HuH-7 (cell line): ENCODE measurements around the gene TMEM190.
A peak's percentile ranks its signal among the peaks of the same experiment; 100 is the strongest.

Experiments used
- DNase-seq: peaks from one replicate; pipeline ENCODE4 v3.0.0; 2011; ENCODE audit warnings: low spot score

Gene TMEM190

DNA sequence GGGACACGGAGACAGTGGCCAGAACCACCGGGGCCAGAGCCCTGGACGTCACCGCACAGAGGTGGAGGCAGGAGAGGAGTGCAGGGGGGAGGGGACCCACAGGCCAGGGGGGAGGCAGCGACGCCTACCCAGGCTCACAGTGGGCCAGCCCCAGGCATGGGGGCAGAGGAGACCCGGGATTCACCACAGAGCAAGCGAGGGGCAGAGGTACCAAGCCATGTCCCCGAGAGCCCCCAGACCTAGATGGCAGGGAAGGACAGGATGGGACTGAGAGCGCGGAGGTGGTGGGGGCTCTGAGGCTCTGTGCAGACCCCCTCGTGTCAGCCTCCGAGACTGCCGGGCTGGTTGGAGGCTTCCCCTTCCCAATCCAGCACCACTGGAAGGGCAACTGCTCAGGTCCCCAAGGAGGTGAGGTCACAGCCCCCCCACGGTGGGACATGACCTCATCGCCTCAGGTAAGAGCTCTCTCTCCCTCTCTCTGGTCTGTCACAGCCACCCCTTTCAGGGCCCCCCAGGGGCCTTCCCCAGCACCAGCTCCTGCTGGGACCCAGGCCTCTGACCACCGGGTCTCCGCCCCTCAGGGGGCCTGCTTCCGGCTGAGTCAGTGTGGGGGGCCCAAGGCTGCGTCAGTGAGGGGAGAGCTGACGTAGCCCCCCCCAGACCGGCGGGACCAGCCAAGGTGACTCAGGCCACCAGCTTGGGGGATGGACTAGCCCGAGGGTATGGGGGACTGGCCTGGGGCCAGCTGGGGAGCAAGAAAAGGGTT lies 4.1 kb upstream of the TMEM190 start:
- no peak for DNase-seq

DNA sequence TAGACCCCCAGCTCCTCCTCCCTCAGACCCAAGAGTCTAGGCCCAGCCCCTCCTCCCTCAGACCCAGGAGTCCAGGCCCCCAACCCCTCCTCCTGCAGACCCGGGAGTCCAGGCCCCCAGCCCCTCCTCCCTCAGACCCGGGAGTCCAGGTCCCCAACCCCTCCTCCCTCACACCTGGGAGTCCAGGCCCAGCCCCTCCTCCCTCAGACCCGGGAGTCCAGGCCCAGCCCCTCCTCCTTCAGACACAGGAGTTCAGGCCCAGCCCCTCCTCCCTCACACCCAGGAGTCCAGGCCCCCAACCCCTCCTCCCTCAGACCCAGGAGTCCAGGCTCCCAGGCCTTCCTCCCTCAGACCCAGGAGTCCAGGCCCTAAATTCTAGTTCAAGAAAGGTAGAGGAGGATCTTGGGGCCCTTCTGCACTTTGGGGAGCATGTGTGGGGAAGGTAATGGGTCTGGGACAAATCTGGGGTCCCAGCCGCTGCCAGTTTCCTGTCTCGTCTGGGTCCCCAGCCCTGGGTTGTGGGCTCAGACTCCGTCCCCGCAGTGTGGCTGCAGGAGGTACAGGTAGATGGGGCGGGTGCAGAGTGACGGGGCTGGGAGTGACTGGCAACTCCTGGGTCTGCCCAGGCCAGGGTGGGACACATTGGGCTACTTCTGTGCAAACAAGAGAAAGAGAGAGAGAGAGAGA lies 3.2 kb upstream of the TMEM190 start:
- no peak for DNase-seq

DNA sequence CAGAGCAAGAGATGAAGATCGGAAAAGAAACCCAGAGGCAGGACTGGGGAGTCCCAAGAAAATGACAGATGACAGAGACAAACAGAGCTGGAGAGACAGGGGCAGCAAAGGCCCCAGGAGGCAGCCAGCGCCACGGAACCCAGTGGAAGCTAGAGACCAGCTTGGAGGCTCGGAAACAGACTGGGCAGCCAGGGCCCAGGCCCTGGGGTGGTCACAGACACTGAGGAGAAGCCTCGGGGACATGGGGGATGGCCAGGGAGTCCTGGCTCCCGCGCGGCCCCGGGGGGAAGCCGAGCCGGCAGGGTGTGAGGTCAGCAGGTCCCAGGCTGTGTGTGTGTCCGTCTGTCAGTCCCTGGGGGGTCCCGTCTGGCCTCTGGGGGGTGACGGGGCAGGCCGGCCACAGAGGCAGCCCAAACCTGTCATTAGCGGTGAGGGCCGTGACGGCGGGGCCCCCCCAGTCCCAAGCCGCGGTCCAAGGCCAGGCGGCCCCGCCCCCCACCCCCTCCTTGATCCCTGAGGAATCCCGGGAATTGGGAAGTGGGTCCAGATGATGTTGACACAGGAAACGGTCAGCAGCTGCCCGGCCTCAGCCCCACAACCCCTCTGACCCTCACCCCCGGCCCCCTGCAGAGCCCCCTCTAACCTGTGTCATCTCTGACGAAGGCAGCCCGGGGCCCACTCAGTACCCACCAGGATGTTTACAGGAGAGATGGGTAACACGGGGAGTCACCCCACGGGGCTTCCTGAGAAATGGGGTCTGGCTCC lies 2.5 kb upstream of the TMEM190 start:
- no peak for DNase-seq

DNA sequence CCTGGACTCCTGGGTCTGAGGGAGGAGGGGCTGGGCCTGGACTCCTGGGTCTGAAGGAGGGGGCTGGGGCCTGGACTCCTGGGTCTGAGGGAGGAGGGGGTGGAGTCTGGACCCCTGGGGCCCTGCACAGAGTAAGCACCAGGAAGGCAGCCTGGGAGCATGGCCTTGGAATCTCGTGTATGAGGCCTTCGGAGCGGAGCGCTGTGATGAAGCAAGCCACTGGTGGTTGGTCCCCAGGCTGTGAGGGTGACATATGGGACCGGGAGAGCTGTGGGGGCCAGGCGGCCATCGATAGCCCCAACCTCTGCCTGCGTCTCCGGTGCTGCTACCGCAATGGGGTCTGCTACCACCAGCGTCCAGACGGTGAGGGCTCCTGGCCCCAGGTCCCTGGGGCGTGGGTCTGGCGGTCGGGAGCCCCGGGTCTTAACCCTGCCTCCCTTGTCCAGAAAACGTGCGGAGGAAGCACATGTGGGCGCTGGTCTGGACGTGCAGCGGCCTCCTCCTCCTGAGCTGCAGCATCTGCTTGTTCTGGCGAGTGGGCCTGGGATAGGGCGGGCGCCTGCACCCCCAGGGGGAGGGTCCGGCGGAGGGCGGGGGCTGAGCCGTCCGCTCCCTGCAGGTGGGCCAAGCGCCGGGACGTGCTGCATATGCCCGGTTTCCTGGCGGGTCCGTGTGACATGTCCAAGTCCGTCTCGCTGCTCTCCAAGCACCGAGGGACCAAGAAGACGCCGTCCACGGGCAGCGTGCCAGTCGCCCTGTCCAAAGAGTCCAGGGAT lies 918 bp downstream of the TMEM190 start:
- DNase-seq = no peak

DNA sequence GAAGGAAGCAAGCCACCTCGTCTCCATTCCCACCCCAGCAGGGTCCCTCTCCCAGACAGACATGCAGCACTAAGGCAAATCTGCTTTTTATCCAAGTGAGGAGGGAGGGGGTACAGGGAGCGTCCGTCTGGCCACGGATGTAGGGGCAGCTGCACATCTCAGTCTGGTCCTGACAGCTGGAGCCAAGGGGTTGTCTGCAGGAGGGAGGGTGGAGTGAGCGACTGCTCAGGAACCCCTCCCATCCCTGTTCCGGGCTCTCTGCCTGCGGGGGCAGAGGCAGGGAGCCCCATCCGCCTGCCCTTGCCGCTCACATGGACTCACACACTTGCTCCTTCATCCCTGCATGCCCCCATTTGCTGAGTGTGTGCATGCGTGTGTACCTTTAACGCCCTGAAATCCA lies 2.5 kb downstream of the TMEM190 start:
- no peak for DNase-seq

DNA sequence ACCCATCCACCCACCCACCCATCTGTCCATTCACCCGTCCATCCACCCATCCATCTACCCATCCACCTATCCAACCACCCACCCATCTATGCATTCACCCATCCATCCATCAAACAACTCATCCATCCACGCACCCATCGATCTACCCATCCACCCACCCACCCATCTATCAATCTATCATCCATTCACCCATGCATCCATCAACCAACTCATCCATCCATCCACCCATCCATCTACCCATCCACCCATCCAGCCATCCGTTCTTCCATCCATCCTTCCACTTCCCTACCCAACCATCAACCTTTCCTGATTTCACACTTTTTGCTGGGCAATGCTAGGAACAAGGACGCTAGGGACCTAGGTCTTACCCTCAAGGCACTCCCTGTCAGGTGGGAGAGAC lies 5.4 kb downstream of the TMEM190 start:
- DNase-seq = no peak

DNA sequence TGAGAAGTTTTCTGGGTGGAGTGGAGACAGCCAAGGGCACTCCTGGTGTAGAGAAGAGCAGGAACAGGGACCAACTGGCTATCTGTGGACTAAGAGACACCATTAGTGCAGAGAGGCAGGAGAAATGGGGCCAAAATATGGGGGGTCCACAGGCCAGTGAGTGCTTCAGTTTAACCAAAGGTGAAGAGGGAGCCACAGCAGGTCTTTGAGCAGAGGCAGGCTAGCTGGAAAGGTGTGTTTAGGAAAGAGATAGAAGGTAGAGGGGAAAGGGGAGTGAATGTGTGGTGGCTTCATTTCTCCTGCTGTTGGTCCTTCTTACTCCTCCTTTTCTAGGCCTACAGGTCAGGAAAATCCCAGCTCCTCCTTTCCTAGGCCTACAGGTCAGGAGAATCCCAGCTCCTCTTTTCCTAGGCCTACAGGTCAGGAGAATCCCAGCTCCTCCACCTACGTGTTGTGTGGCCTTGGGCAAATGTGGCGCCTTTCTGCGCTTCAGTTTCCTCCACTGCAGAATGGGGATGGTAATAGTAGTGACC lies 6.0 kb downstream of the TMEM190 start:
- DNase-seq = no peak

DNA sequence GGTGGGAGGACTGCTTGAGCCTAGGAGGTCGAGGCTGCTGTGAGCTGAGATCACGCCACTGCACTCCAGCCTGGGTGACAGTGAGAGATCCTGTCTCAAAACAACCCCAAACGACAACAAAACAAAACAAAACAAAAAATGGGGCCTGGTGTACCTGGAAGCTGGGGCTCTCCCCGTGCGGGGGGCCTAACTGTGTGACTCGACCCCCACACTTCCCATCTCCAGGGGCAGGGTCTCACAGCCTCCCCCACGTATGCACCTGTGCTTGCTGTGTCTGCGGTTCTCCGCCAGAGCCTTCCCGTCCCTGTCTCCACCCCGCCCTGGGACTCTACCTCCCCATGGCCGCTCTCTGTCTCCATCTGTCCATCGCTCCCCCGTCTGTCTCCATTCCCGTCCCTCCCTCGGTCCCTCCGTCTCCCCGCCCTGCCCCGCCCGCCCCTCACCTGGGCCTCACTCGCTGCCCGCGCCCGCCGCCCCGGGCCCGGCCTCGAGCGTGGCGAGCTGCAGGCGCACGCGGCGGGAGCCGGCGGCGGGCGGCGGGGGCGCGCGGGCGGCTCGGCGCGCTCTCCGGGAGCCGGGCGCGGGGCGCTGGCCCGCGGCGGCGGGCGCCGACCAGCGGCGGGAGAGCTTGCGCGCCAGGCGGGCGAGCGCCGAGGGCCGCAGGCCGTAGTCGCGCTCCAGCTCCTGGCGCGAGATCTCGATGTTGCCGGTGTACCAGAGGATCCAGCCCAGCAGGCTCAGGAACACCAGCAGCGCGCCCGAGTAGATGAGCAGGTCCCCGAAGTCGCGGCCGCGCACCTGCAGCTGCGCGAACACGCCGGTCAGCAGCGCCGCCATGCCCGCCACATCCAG lies 6.9 kb downstream of the TMEM190 start:
- DNase-seq = peak; percentile 83

DNA sequence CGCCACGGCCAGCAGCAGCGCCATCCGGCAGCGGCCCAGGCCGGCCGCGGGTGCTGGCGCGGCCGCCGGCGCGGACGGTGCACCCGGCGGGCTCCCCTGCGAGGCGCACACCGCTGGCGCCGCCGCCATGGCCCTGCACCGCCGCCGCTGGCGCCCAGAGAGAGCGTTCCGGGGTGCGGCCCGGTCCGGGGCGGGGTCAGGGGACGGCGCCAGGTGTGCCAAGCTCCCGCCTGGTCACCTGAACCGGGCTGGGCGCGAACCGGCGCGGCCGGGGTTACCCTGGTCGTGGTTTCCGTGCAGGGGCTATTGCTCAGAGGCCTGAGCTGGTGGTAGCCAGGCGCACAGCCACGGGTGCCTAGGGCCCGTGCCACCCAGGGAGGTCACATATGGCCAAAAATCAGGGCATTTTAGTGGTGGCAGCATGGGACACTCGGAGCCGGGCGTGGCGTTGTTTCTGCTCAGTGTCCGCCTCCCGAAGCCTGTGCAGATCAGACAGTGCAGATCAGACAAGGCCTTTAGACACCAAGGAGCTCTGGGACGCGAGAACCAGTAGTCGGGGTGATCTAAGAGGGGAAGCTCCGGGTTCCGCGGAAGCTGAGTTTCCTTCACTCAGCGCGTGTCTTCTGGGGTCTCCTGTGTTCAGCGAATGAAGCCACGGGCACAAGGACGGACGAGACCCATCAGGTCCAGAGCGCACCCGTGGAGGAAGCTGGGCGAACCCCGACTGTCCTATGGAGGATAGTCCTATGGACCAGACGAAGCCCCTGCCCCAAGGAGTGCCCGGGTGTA lies 7.7 kb downstream of the TMEM190 start, which contains the start of gene TMEM238:
Gene TMEM238, minus strand, starts transcription at position 162 of the 789 bp plus-strand sequence. Its CDS starts 33 bp downstream, at position 129.
- no peak for DNase-seq

DNA sequence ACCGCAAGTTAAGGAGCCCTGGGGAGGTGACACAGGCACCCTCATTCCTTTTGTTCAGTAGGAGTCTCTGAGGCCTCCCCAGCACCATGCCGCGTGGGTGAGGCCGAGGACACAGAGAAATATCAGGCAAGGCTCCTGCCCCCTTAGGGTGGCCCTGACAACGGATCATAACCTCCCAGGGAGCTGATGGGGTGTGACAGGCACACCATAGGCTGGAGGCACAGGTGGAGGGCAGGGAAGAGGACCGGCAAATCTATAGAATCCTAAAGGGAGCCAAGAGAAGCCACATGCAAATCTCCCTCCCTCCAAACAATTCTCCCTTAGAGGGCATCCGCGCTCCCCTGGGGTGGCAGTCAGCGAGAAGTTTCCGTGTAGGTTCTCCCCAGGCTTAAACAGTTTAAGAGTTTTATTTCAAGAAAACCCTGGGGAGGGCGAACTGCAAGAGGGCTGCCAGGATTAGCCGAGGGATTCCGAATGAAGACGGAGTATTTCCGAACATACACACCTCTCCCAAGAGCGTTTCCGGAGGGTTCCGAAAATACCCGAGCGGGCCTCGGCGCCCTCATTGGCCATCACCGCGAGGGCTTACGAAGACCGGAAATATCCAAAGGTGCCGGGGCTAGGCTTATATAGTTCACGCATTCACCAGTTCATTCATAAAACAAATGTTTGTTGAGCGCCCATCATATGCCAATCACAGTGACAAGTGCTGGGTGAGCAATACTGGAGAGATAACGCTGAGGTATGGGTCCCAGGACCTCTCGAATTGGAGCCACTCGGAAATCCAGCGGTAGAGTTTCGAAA lies 8.5 kb downstream of the TMEM190 start:
- DNase-seq = peak; percentile 93

DNA sequence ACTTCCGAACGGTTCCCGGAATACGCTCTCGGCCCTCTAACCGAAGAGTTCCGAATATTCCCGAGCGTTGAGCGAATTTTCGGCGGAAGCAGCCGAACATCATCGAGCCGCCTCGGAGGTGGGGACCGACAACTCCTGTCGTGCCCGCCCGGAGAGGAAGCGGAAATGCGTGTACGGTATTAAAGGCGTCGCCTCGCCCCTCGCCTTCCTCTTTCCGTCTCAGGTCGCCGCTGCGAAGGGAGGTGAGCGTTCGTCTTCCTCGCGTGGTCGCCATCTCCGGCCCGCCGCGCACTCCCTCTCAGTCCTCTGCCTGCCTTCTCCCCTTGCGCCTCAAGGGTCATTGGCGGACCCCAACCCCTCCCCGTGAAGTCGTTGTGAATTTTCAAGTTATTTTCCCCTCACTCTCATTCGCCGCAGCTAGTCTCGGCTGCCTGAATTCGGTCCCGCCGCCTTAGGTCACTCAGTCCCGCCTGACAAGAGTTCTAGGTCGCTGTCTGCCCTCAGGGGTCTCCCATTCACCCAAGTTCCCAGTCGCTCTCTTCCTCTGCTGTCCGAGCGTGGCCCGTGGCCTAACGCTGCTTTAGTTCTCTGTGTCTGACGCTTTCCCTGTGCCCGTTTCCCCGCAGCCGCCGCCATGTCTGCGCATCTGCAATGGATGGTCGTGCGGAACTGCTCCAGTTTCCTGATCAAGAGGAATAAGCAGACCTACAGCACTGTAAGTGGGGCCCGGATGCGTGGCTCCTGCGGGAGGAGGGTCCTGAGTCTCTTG lies 9.3 kb downstream of the TMEM190 start, which contains the start of gene RPL28:
Gene RPL28, plus strand, starts transcription at position 209 of the 769 bp plus-strand sequence. Its CDS starts 426 bp downstream, at position 635.
- peak; percentile 92 for DNase-seq

DNA sequence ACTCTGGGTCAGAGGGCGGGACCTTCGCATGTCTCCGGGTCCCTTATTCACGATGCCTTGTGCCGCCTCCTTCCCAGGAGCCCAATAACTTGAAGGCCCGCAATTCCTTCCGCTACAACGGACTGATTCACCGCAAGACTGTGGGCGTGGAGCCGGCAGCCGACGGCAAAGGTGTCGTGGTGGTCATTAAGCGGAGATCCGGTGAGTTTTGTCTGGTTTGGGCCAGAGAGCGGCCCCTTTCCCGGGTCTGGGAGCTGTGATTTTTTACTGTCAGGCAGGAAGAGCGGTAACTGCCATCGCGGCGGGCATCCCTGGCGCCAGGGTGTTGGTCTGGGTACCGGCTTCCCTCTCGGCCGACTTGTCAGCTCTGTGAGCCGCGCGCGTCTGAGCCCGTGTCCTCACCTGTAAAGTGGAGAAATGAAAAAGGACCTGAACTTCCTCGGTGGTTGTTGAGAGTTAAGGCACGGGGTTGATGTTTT lies 9.9 kb downstream of the TMEM190 start:
- no peak for DNase-seq

DNA sequence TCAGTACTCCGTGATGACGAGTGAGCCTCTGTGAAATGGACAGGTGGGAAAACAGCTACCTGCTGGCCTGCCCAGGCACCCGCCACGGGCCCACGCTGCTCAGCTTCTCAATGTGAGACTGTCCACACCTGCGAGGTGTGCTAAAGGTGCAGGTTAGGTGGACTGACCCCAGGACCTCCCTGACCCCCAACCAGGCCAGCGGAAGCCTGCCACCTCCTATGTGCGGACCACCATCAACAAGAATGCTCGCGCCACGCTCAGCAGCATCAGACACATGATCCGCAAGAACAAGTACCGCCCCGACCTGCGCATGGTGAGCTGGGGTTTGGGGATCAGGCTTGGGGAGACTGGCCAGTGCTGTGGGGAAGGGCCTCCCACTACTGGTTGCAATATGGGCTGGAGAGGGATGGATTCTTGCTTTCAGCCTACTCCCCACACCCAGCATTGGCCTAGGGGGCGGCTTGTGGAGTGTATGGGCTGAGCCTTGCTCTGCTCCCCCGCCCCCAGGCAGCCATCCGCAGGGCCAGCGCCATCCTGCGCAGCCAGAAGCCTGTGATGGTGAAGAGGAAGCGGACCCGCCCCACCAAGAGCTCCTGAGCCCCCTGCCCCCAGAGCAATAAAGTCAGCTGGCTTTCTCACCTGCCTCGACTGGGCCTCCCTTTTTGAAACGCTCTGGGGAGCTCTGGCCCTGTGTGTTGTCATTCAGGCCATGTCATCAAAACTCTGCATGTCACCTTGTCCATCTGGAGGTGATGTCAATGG lies 11.3 kb downstream of the TMEM190 start:
- DNase-seq = no peak

DNA sequence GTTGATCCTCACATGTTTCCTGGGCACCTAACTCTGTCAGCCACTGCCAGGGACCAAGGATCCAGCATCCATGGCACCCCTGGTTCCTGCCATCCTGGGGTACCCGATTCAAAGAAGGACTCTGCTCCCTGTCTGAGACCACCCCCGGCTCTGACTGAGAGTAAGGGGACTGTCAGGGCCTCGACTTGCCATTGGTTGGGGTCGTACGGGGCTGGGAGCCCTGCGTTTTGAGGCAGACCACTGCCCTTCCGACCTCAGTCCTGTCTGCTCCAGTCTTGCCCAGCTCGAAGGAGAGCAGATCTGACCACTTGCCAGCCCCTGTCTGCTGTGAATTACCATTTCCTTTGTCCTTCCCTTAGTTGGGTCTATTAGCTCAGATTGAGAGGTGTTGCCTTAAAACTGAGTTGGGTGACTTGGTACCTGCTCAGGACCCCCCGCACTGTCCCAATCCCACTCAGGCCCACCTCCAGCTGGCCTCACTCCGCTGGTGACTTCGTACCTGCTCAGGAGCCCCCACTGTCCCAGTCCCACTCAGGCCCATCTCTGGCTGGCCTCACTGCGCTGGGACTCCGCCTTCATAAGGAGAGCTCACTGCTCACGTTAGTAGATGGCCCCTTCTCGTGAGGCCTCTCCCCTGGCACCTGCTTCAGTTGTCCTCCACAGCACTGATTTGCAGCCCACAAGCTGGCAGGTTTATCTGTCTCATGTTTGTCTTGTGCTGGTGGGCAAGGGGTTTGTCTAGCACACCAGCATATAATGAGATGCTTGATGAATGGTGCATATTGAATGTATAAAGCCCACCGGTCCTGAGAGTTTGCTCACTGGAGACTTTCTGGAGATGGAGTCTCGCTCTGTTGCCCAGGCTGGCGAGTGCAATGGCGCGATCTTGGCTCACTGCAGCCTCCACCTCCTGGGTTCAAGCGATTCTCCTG lies 13.0 kb downstream of the TMEM190 start:
- DNase-seq = no peak

DNA sequence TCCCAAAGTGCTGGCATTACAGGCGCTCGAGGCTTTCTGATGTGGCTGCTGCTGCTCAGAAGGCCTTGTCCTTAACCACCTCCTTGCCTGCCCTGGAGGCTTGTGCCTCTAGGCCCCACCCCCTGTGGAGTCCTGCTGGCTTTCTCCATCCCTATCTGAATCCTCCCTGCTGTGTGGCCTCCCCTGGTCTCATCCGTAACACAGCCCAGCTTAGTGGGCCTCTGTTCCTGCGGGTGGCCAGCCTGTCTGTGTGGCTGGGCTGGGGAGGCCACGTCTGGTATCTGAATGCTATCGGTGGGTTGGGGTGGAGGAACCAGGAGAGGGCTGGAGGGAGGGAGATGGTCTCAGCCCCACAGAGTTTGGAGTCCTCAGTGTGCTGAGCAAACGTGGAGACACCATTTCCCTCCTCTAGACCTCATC lies 13.8 kb downstream of the TMEM190 start:
- DNase-seq = no peak

DNA sequence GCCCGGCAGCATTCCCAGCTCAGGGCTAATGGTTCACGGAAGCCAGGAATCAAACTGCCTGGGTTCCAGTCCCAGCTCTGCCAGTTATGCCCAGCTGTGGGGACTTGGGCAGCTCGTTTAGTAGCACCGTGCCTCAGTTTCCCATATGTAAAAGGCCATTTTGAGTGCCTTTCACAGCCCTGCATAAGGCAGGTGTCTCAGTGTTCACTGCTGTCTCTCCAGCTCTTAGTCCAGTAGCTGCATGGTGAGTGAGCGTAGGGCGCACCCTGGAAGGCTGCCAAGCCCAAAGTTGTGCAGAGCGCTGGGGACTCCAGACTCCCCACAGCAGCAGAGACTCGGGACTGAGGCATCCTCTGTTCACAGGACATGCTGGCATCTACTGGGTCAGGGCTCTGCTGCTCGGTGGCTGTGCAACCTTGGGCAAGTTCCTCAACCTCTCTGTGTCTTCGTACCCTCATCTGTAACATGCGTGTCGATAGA lies 14.6 kb downstream of the TMEM190 start:
- DNase-seq = no peak
